ENCODE results near the gene ANKS4B. TPM values are rescaled to one million over a fixed set of nuclear protein-coding genes. Genes with fewer than 3 reads are reported as not detected.

The ANKS4B gene
- total RNA-seq, 1 experiment from 2014 or later, result not detected

GRCh38 chr16:21257284-21257683, 23.8 kb downstream of the ANKS4B start:
- in situ Hi-C loops (cut with HindIII; ENCODE audit: low pct_unique_long_range_greater_than_20kb, low sequenced_read_pairs), result no loop called here
- H3K4me3 ChIP-seq (ENCODE audit: low read depth in 2 of 2, low read length in 2 of 2), result no peak overlapping the region
- ATAC-seq (no peak), DNase-seq (ENCODE audit: low read depth, low spot score) (no peak)
- ChIA-PET POLR2A (no interaction called here), CTCF (no interaction called here)
- 0 out of 2 replicates have a peak, but pooled peaks cover 3% of the 10 kb centered on the region for H3K27me3 ChIP-seq (ENCODE audit: control insufficient read depth, insufficient read depth, low read length)
- BruUV-seq (replicated peaks), result no TSS peak
- intact Hi-C loops (cut with micrococcal nuclease; ENCODE audit: unreplicated experiment), result no loop called here
- H3K9me3 ChIP-seq (ENCODE audit: control insufficient read depth, insufficient read depth, low read depth, low read length), result no peaks in the 10 kb centered on the region
- no peaks in the 10 kb centered on the region for H3K36me3 ChIP-seq (ENCODE audit: control insufficient read depth, insufficient read depth, low read length)
- no peak overlapping the region for H3K27ac ChIP-seq (ENCODE audit: low read length)
- no peak for TF ChIP-seq REST (IDR thresholded peaks at IDR 0.05; ENCODE audit: insufficient read depth in 1 of 2, low read depth in 2 of 2, low read length in 1 of 2)
- TF ChIP-seq TCF7L2 (IDR thresholded peaks at IDR 0.05; ENCODE audit: low read depth, low read length), result no peak
- TF ChIP-seq CTCF (IDR thresholded peaks at IDR 0.05), result no peak
- TF ChIP-seq SIN3A (IDR thresholded peaks at IDR 0.05; ENCODE audit: borderline replicate concordance, insufficient read depth, low read depth, low read length), result no peak
- TF ChIP-seq POLR2AphosphoS5 (IDR thresholded peaks at IDR 0.05; ENCODE audit: low read depth, low read length), result no peak
- no peaks in the 10 kb centered on the region for H3K4me1 ChIP-seq (ENCODE audit: control insufficient read depth, insufficient read depth, low read length)

- POLR2A ChIA-PET, result no interaction called here
- intact Hi-C loops (cut with micrococcal nuclease; ENCODE audit: unreplicated experiment) (no loop called here), in situ Hi-C loops (cut with HindIII; ENCODE audit: low pct_unique_long_range_greater_than_20kb, low sequenced_read_pairs) (no loop called here)
- Histone ChIP-seq H3K4me3 (ENCODE audit: low read depth in 2 of 2, low read length in 2 of 2) (no peak overlapping the region), H3K4me1 (ENCODE audit: control insufficient read depth, insufficient read depth, low read length) (no peaks in the 10 kb centered on the region), H3K9me3 (ENCODE audit: control insufficient read depth, insufficient read depth, low read depth, low read length) (no peaks in the 10 kb centered on the region), H3K27me3 (ENCODE audit: control insufficient read depth, insufficient read depth, low read length) (no peaks in the 10 kb centered on the region), H3K27ac (ENCODE audit: low read length) (no peak overlapping the region), H3K36me3 (ENCODE audit: control insufficient read depth, insufficient read depth, low read length) (no peaks in the 10 kb centered on the region)
- no peak for TF ChIP-seq CTCF (IDR thresholded peaks at IDR 0.05)
- no peak for TF ChIP-seq SIN3A (IDR thresholded peaks at IDR 0.05; ENCODE audit: borderline replicate concordance, insufficient read depth, low read depth, low read length)
- no peak for TF ChIP-seq TCF7L2 (IDR thresholded peaks at IDR 0.05; ENCODE audit: low read depth, low read length)
- TF ChIP-seq POLR2AphosphoS5 (IDR thresholded peaks at IDR 0.05; ENCODE audit: low read depth, low read length), result no peak
- no peak for TF ChIP-seq REST (IDR thresholded peaks at IDR 0.05; ENCODE audit: insufficient read depth in 1 of 2, low read depth in 2 of 2, low read length in 1 of 2)
- DNase-seq (ENCODE audit: low read depth, low spot score) (peak; percentile 32), ATAC-seq (peak; percentile 51; the same call in 1 of the 2 replicates)
- BruUV-seq (replicated peaks), result no TSS peak
- CTCF ChIA-PET, result interaction anchor here (0.7 kb wide), 1 partner anchor 1371 kb away, joined by 3 read pairs; no protein-coding TSS in a partner anchor
These were observed 27.6 kb downstream of the ANKS4B start for GRCh38 chr16:21260870-21261791.
